Measurements from ENCODE around the gene TCTN3. TPM values are rescaled to one million over a fixed set of nuclear protein-coding genes. Genes with fewer than 3 reads are reported as not detected.
"Not testable (repeated sequence)": the region's sequence is repeated elsewhere in the genome, so short reads cannot be mapped to it uniquely, and the experiment has no call there.

Gene TCTN3
- total RNA-seq, 1 donor from 2014 or later, result 44.6 TPM

DNA sequence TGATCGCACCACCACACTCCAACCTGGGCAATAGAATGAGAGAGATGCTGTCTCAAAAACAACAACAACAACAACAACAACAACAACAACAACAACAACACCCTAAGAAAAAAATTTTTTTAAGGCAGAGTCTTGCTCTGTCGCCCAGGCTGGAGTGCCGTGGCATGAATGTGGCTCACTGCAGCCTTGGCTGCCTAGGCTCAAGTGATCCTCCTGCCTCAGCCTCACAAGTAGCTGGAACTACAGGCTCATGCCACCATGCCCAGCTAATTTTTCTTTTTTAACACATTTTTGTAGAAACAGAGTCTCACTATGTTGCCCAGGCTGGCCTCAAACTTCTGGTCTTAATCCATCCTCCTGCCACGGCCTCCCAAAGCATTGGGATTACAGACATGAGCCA lies 55.8 kb downstream of the TCTN3 start:
- Mint-ChIP-seq H3K4me1 (no peaks in the 10 kb centered on the region), H3K27me3 (no peaks in the 10 kb centered on the region), H3K9me3 (no peaks in the 10 kb centered on the region), H3K27ac (no peak overlapping the region), H3K36me3 (ENCODE audit: low read depth) (peaks cover 68% of the 10 kb centered on the region), H3K4me3 (no peak overlapping the region)
- DNase-seq, result no peak
- intact Hi-C loops (cut with micrococcal nuclease), result no loop called here

DNA sequence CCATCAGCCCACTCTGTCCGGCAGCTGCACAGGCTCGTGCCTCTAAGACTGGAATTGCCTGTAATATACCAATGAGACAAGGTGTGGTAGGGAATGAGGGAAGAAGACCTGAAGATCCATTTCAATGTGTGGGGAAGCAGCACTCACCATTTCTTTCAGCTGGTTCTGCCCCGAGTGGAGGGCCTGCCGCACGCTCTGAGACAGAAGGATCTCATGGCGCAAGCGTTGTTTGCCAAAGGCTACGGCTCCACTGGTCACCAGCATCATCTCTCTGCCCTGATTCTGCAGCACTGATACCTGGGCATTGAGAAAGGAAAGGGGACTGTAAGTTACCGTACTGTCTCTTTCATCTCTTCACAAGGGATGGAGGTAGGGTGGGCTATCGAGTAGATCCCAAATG lies 56.6 kb downstream of the TCTN3 start:
- no peaks in the 10 kb centered on the region for H3K9me3 Mint-ChIP-seq
- H3K27me3 Mint-ChIP-seq, result no peaks in the 10 kb centered on the region
- H3K4me3 Mint-ChIP-seq, result no peak overlapping the region
- intact Hi-C loops (cut with micrococcal nuclease), result no loop called here
- H3K4me1 Mint-ChIP-seq, result no peaks in the 10 kb centered on the region
- H3K27ac Mint-ChIP-seq, result no peak overlapping the region
- DNase-seq, result no peak
- H3K36me3 Mint-ChIP-seq (ENCODE audit: low read depth), result peaks cover 67% of the 10 kb centered on the region

DNA sequence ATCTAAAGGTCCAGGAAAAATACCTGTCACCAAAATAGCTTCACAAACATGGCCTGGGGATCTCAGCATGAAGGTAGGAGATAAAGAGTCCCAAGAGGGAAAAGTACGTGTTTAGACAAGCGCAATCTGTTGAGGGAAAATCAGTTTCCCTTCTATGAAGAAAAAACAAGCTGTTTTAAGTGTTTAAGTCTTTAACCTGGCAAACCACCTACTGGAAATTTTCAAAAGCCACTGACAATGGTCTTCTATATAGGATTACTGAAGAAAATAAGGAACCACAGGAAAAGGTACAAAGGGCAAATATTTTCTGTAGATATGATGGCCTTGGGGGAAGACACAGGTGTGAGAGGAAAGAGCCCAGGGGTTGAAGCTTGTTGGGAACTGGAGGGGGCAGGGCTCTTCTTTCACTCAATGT lies 58.4 kb downstream of the TCTN3 start:
- Mint-ChIP-seq H3K27ac (no peak overlapping the region), H3K27me3 (no peaks in the 10 kb centered on the region), H3K4me3 (no peak overlapping the region), H3K9me3 (no peaks in the 10 kb centered on the region), H3K36me3 (ENCODE audit: low read depth) (peaks cover 70% of the 10 kb centered on the region), H3K4me1 (no peaks in the 10 kb centered on the region)
- no peak for DNase-seq
- intact Hi-C loops (cut with micrococcal nuclease), result no loop called here

DNA sequence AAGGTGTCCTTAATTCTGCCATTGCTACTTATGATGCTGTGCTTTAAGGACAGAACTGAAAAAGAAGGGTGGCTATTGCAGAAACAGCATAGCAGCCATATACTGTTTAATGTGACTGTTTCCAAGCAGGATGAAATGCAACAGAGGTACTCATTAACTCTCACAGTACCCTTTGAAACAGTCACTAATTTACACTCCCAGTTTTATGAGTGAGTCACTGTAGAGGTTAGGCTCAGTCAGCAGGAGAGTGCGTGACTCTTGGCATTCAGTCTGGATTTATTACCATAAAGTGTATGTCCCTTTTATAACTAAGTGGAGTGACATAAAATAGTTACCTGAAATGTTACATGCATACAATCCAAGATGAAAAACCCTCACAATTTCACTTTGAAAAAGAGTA lies 64.9 kb downstream of the TCTN3 start:
- Mint-ChIP-seq H3K27ac (no peak overlapping the region), H3K27me3 (no peaks in the 10 kb centered on the region), H3K4me3 (no peak overlapping the region), H3K4me1 (peaks cover 5% of the 10 kb centered on the region), H3K36me3 (ENCODE audit: low read depth) (peaks cover 71% of the 10 kb centered on the region), H3K9me3 (no peaks in the 10 kb centered on the region)
- intact Hi-C loops (cut with micrococcal nuclease), result no loop called here
- no peak for DNase-seq

DNA sequence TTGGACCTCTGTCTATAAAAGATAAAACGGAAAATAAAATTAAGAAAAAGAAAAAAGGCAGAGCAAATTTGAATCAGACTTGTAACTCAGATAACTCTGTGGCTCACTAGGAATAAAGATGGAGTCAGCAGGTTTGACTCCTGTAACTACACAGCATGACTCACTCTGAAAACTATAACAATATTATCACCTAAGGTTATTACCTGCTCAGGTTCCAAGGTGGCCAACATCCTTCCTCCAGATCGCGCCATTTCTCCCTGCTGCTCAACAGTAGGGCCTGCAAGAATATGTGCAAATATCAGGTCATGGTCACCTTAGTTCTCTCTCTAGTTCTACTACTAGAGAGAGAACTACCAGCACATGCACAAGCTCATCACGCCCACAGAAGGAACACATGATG lies 67.2 kb downstream of the TCTN3 start:
- Mint-ChIP-seq H3K4me1 (peaks cover 5% of the 10 kb centered on the region), H3K27ac (no peak overlapping the region), H3K4me3 (no peak overlapping the region), H3K9me3 (no peaks in the 10 kb centered on the region), H3K27me3 (no peaks in the 10 kb centered on the region), H3K36me3 (ENCODE audit: low read depth) (peaks cover 55% of the 10 kb centered on the region)
- DNase-seq, result no peak
- intact Hi-C loops (cut with micrococcal nuclease), result no loop called here

DNA sequence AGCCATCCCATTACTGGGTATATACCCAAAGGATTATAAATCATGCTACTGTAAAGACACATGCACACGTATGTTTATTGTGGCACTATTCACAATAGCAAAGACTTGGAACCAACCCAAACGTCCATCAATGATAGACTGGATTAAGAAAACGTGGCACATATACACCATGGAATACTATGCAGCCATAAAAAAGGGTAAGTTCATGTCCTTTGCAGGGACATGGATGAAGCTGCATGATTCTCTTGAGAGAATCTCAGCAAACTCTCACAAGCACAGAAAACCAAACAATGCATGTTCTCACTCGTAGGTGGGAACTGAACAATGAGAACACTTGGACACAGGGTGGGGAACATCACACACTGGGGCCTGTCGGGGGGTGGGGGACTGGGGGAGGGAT lies 73.3 kb downstream of the TCTN3 start:
- intact Hi-C loops (cut with micrococcal nuclease); H3K9me3 Mint-ChIP-seq; H3K4me1 Mint-ChIP-seq; H3K27ac Mint-ChIP-seq; DNase-seq; H3K27me3 Mint-ChIP-seq; H3K4me3 Mint-ChIP-seq: not testable (repeated sequence)
- peaks cover 56% of the 10 kb centered on the region for H3K36me3 Mint-ChIP-seq (ENCODE audit: low read depth)

DNA sequence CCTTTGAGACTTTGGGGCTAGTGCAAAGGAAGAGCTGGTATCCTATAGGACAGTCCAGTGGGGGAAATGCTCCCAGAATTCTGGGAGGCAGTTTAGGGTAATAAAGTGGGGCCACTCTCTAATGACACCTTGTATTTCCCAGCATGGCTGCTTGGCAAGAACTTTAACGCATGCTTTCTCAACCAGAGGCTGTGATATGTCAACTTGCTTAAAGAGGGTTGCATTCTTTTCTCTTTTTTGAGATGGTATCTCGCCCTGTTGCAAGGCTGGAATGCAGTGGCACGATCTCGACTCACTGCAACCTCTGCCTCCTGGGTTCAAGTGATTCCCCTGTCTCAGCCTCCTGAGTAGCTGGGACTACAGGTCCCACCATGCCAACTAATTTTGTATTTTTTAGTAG lies 75.6 kb downstream of the TCTN3 start:
- Mint-ChIP-seq H3K27ac (no peak overlapping the region), H3K27me3 (no peaks in the 10 kb centered on the region), H3K4me1 (no peaks in the 10 kb centered on the region), H3K4me3 (no peak overlapping the region), H3K36me3 (ENCODE audit: low read depth) (peaks cover 65% of the 10 kb centered on the region), H3K9me3 (no peaks in the 10 kb centered on the region)
- no peak for DNase-seq
- intact Hi-C loops (cut with micrococcal nuclease), result no loop called here

DNA sequence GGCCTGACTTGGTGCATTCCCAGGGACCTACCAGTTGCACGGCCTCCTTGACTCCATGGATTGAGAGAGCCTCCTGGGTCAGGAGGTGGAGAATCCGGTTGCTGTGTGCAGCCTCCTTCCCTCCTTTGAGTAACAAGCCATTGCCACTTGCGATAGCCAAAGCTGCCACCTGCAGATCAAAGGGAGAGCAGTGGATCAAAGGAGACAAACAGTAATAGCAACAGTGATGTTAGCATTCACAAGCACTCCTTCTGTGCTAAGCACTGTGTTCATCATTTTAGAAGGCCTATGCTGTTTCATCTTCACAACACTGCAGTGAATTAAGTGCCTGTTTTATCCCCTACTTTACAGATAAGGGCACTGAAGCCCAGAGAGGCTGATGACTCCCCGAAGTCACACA lies 77.3 kb downstream of the TCTN3 start:
- no peaks in the 10 kb centered on the region for H3K4me1 Mint-ChIP-seq
- no peak overlapping the region for H3K4me3 Mint-ChIP-seq
- DNase-seq, result no peak
- no peak overlapping the region for H3K27ac Mint-ChIP-seq
- H3K9me3 Mint-ChIP-seq, result no peaks in the 10 kb centered on the region
- H3K36me3 Mint-ChIP-seq (ENCODE audit: low read depth), result peaks cover 69% of the 10 kb centered on the region
- intact Hi-C loops (cut with micrococcal nuclease), result no loop called here
- no peaks in the 10 kb centered on the region for H3K27me3 Mint-ChIP-seq

Other genes with a start within 250 kb of the TCTN3 start
- 0.66 and 0.77 TPM in 2 replicates for gene SORBS1, start 132.6 kb downstream of the TCTN3 start, total RNA-seq
- 126 TPM in 2 replicates for gene ALDH18A1, start 37.2 kb downstream of the TCTN3 start, total RNA-seq
- 13.0 and 17.0 TPM in 2 replicates for gene ENTPD1, start 62.2 kb upstream of the TCTN3 start, total RNA-seq
- gene CC2D2B, start 214.0 kb upstream of the TCTN3 start, total RNA-seq, result 0.26 TPM in 1 of 2 replicates, not detected in the other